22Rv1 (cell line): Measurements from ENCODE around the gene PCDHGC3.
A peak's percentile ranks its signal among the peaks of the same experiment; 100 is the strongest.
"Not testable (repeated sequence)": the region's sequence is repeated elsewhere in the genome, so short reads cannot be mapped to it uniquely, and the experiment has no call there.

Source experiments
- H3K27ac ChIP-seq: fragments of 450-650 bp; 2 replicates; pipeline ENCODE4 v1.5.1; 2017
- ZFX ChIP-seq: fragments of 450-650 bp; IDR thresholded peaks from 2 replicates; pipeline ENCODE4 v1.6.1; 2017; ENCODE audit warnings: antibody characterized with exemption, borderline replicate concordance
- TF ChIP-seq, protein P1 (sequence below): fragments of 450-650 bp; IDR thresholded peaks from 2 replicates; pipeline ENCODE4 v1.5.1; 2017; ENCODE audit warnings: mild to moderate bottlenecking

PCDHGC3 gene

GRCh38 chr5:141475625-141476131 is at the start of gene PCDHGC3:
PCDHGC3 (plus strand) TSS chr5:141475966; CDS start chr5:141476117, 151 bp downstream.
- peak within 1 kb of the TSS; percentile 68 for H3K27ac ChIP-seq
- TF ChIP-seq, protein P1, sequence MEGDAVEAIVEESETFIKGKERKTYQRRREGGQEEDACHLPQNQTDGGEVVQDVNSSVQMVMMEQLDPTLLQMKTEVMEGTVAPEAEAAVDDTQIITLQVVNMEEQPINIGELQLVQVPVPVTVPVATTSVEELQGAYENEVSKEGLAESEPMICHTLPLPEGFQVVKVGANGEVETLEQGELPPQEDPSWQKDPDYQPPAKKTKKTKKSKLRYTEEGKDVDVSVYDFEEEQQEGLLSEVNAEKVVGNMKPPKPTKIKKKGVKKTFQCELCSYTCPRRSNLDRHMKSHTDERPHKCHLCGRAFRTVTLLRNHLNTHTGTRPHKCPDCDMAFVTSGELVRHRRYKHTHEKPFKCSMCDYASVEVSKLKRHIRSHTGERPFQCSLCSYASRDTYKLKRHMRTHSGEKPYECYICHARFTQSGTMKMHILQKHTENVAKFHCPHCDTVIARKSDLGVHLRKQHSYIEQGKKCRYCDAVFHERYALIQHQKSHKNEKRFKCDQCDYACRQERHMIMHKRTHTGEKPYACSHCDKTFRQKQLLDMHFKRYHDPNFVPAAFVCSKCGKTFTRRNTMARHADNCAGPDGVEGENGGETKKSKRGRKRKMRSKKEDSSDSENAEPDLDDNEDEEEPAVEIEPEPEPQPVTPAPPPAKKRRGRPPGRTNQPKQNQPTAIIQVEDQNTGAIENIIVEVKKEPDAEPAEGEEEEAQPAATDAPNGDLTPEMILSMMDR = peak; percentile 36
- no peak for TF ChIP-seq ZFX

DNA sequence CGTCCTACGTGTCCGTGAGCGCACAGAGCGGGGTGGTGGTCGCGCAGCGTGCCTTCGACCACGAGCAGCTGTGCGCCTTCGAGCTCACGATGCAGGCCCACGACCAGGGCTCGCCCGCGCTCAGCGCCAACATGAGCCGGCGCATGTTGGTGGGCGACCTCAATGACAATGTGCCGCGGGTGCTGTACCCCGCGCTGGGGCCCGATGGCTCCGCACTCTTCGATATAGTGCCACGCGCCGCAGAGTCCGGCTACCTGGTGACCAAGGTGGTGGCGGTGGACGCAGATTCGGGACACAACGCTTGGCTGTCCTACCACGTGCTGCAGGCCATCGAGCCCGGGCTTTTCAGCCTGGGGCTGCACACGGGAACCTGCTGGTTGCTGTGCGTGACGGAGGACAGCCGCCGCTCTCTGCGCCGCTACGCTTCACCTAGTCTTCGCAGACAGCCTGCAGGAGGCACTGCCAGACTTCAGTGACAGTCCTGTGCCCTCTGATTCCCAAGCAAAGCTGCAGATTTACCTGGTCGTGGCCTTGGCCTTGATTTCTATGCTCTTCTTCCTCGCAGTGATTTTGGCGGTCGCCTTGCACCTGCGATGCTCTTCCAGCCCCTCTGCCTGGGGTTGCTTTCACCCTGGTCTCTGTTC is 47.9 kb upstream of the PCDHGC3 start:
- H3K27ac ChIP-seq = no peak overlapping the region
- no peak for TF ChIP-seq ZFX
- TF ChIP-seq, protein P1 = no peak

DNA sequence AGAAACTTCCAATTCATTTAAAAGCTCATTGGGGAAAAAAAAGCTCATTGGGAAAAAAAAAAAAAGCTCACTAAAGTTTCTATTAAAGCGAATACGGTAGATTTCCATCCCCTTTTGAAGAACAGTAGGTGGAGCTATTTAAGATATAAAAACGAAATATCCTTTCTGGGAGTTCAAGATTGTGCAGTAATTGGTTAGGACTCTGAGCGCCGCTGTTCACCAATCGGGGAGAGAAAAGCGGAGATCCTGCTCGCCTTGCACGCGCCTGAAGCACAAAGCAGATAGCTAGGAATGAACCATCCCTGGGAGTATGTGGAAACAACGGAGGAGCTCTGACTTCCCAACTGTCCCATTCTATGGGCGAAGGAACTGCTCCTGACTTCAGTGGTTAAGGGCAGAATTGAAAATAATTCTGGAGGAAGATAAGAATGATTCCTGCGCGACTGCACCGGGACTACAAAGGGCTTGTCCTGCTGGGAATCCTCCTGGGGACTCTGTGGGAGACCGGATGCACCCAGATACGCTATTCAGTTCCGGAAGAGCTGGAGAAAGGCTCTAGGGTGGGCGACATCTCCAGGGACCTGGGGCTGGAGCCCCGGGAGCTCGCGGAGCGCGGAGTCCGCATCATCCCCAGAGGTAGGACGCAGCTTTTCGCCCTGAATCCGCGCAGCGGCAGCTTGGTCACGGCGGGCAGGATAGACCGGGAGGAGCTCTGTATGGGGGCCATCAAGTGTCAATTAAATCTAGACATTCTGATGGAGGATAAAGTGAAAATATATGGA is 45.2 kb upstream of the PCDHGC3 start, which contains the start of gene PCDHGA12:
Gene PCDHGA12, plus strand, starts transcription at position 176 of the 782 bp plus-strand sequence. Its CDS starts 253 bp downstream, at position 429.
- TF ChIP-seq, protein P1 = peak; percentile 74
- TF ChIP-seq ZFX = no peak
- H3K27ac ChIP-seq = no peak within 1 kb of the TSS

GRCh38 chr5:141431286-141431685 is 44.5 kb upstream of the PCDHGC3 start:
- no peak overlapping the region for H3K27ac ChIP-seq
- TF ChIP-seq, protein P1 = no peak

GRCh38 chr5:141432308-141432707 is 43.5 kb upstream of the PCDHGC3 start:
- not testable (repeated sequence) for H3K27ac ChIP-seq

DNA sequence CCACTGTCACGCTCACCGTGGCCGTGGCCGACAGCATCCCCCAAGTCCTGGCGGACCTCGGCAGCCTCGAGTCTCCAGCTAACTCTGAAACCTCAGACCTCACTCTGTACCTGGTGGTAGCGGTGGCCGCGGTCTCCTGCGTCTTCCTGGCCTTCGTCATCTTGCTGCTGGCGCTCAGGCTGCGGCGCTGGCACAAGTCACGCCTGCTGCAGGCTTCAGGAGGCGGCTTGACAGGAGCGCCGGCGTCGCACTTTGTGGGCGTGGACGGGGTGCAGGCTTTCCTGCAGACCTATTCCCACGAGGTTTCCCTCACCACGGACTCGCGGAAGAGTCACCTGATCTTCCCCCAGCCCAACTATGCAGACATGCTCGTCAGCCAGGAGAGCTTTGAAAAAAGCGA is 43.0 kb upstream of the PCDHGC3 start:
- not testable (repeated sequence) for H3K27ac ChIP-seq

DNA sequence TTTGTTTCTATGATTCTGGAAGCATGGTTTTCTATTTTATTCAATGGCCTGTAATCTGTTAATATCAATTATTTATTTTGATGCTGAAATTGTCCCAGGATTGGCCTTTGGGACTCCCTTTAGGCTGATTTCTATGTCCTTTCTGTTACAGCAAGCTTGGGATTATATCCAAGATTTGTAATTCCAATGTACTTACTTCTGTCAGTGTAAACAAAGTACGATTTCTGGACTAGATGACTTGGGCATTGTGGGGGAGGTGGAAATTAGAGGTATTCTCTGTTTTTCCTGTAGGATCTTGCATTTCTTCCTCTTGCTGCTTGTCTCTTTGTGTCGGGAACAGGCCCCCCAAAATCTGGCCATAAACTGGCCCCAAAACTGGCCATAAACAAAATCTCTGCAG is 41.8 kb upstream of the PCDHGC3 start:
- no peak for TF ChIP-seq ZFX
- TF ChIP-seq, protein P1 = no peak
- H3K27ac ChIP-seq = no peak overlapping the region

GRCh38 chr5:141437221-141437620 is 38.5 kb upstream of the PCDHGC3 start:
- no peak for TF ChIP-seq ZFX
- TF ChIP-seq, protein P1 = no peak
- no peak overlapping the region for H3K27ac ChIP-seq
